HCT116 (cell line): ENCODE data around the gene AVP. TPM values are rescaled to one million over a fixed set of nuclear protein-coding genes. Genes with fewer than 3 reads are reported as not detected.

Experiments used
- ATAC-seq: fragments of 200-7000 bp; cut with Tn5 transposase; 2 replicates; pipeline ENCODE4 v1.9.1; 2020; ENCODE audit warnings: mild to moderate bottlenecking, moderate library complexity
- BruUV-seq: library from RNA; stranded (reverse); fragments of 400-500 nt; replicated peaks from 2 replicates; lab custom pipeline; 2021; lab: Mats Ljungman, UMichigan
- CTCF ChIA-PET: fragments of 300-600 bp; sonication (Branson Sonifier 250); formaldehyde crosslinking; loops from one replicate; lab custom pipeline; 2021; ENCODE audit warnings: antibody characterized with exemption; lab: Charles Lee
- POLR2A ChIA-PET: fragments of 300-600, 350-600 bp; sonication (Branson Sonifier 250); formaldehyde crosslinking; loops from one replicate; lab custom pipeline; 2021; ENCODE audit warnings: antibody characterized with exemption; lab: Charles Lee
- RAD21 ChIA-PET, 2 experiments: fragments of 300-600 bp; sonication (Branson Sonifier 250); formaldehyde crosslinking; loops; one replicate each; lab custom pipeline; 2023; ENCODE audit warnings: low total read pairs in 2 of 2; ENCODE audit not compliant: uncharacterized antibody in 2 of 2, unreplicated experiment in 2 of 2, low non-redundant PET in 1 of 2; lab: Charles Lee
- DNase-seq: peaks from one replicate; pipeline ENCODE4 v3.0.0-alpha.2; 2010; ENCODE audit warnings: low read depth, low spot score
- H2AFZ ChIP-seq: fragments of 200-600 bp; shearing (Covaris generic), sonication (generic); 2 replicates; pipeline ENCODE4 v1.6.1; 2017; ENCODE audit warnings: low read depth, mixed run types, mixed read lengths, antibody characterized with exemption, low read length; ENCODE audit not compliant: poor library complexity, severe bottlenecking
- H3K27ac ChIP-seq: 2 replicates; pipeline ENCODE4 v1.5.1; 2012; ENCODE audit warnings: low read depth, low read length
- H3K27me3 ChIP-seq: fragments of 200-600 bp; sonication (generic); 2 replicates; pipeline ENCODE4 v1.6.1; 2016; ENCODE audit warnings: mixed run types, low read length, mixed read lengths; ENCODE audit not compliant: insufficient read depth
- H3K36me3 ChIP-seq, 2 experiments: fragments of 200-500 bp in 1 of 2; fragments of 200-600 bp in 1 of 2; sonication (Bioruptor generic) in 1 of 2; sonication (generic) in 1 of 2; 2 replicates each; pipeline versions ENCODE4 v1.5.1 to v1.6.1; 2014 to 2016; ENCODE audit warnings: low read length in 2 of 2, inconsistent platforms in 1 of 2, mixed read lengths in 1 of 2, mixed run types in 1 of 2; ENCODE audit not compliant: insufficient read depth in 2 of 2, control insufficient read depth in 1 of 2
- H3K4me1 ChIP-seq, 2 experiments: fragments of 200-600 bp in 1 of 2; sonication (generic) in 1 of 2; 2 replicates each; pipeline versions ENCODE4 v1.5.1 to v1.6.1; 2012 to 2017; ENCODE audit warnings: low read length in 2 of 2, inconsistent platforms in 1 of 2, mild to moderate bottlenecking in 1 of 2, mixed read lengths in 1 of 2, mixed run types in 1 of 2, moderate library complexity in 1 of 2; ENCODE audit not compliant: insufficient read depth in 2 of 2, control insufficient read depth in 1 of 2
- H3K4me2 ChIP-seq: fragments of 200-600 bp; sonication (generic); 2 replicates; pipeline ENCODE4 v1.6.1; 2017; ENCODE audit warnings: mixed run types, low read length, mixed read lengths
- H3K4me3 ChIP-seq, 2 experiments: fragments of 200-600 bp in 1 of 2; sonication (generic) in 1 of 2; replicated peaks in 1 of 2; 2 replicates each; pipeline ENCODE4 v1.5.1; 2011 to 2016; ENCODE audit warnings: low read length in 2 of 2, control low read depth in 1 of 2, low read depth in 1 of 2, mild to moderate bottlenecking in 1 of 2, mixed read lengths in 1 of 2, mixed run types in 1 of 2
- H3K79me2 ChIP-seq: fragments of 200-600 bp; sonication (generic); 2 replicates; pipeline ENCODE4 v1.6.1; 2017; ENCODE audit warnings: mild to moderate bottlenecking, mixed run types, low read length, moderate library complexity, mixed read lengths; ENCODE audit not compliant: insufficient read depth
- H3K9ac ChIP-seq: fragments of 200-600 bp; sonication (generic); 2 replicates; pipeline ENCODE4 v1.6.1; 2016; ENCODE audit warnings: low read length, mixed read lengths
- H3K9me2 ChIP-seq: fragments of 200-600 bp; sonication (generic), shearing (Covaris generic); 2 replicates; pipeline ENCODE4 v1.6.1; 2017; ENCODE audit warnings: mixed run types, mild to moderate bottlenecking, moderate library complexity; ENCODE audit not compliant: insufficient read depth
- H3K9me3 ChIP-seq, 2 experiments: fragments of 200-500 bp in 1 of 2; fragments of 200-600 bp in 1 of 2; sonication (Bioruptor generic) in 1 of 2; sonication (generic) in 1 of 2; 2 replicates each; pipeline ENCODE4 v1.6.1; 2014 to 2017; ENCODE audit warnings: low read length in 2 of 2, mixed read lengths in 2 of 2, inconsistent platforms in 1 of 2, low read depth in 1 of 2, mild to moderate bottlenecking in 1 of 2, mixed run types in 1 of 2, moderate library complexity in 1 of 2; ENCODE audit not compliant: control insufficient read depth in 1 of 2, insufficient read depth in 1 of 2
- H4K20me1 ChIP-seq: fragments of 200-600 bp; sonication (generic), shearing (Covaris generic); 2 replicates; pipeline ENCODE4 v1.6.1; 2017; ENCODE audit warnings: mixed run types, mild to moderate bottlenecking, moderate library complexity; ENCODE audit not compliant: insufficient read depth
- CBX3 ChIP-seq: IDR thresholded peaks from 2 replicates; pipeline ENCODE4 v1.6.1; 2012; ENCODE audit warnings: low read depth
- CEBPB ChIP-seq: IDR thresholded peaks from 2 replicates; pipeline ENCODE4 v1.6.1; 2012; ENCODE audit warnings: low read depth
- EGR1 ChIP-seq: IDR thresholded peaks from 2 replicates; pipeline ENCODE4 v1.6.1; 2012; ENCODE audit warnings: low read depth
- EZH2 ChIP-seq: fragments of 200-600 bp; sonication (generic); IDR thresholded peaks from 2 replicates; pipeline ENCODE4 v1.6.1; 2017; ENCODE audit warnings: antibody characterized with exemption, mixed run types
- POLR2A ChIP-seq: IDR thresholded peaks from 2 replicates; pipeline ENCODE4 v1.7.0; 2011; ENCODE audit warnings: borderline replicate concordance; ENCODE audit not compliant: insufficient read depth, insufficient read length; ENCODE audit errors: extremely low read depth
- SP1 ChIP-seq: IDR thresholded peaks from 2 replicates; pipeline ENCODE4 v1.6.1; 2012; ENCODE audit warnings: low read depth
- SRF ChIP-seq: IDR thresholded peaks from 2 replicates; pipeline ENCODE4 v1.6.1; 2012; ENCODE audit warnings: low read depth
- TCF7L2 ChIP-seq: IDR thresholded peaks from 2 replicates; pipeline ENCODE4 v1.7.0; 2011; ENCODE audit warnings: borderline replicate concordance, inconsistent platforms; ENCODE audit not compliant: insufficient read depth, insufficient read length; ENCODE audit errors: extremely low read depth
- intact Hi-C: fragments of 100-400 bp; cut with micrococcal nuclease; formaldehyde crosslinking; loops from 2 replicates; pipeline ENCODE4 v1.10.0; 2022
- total RNA-seq: library from RNA; stranded (reverse); gene quantifications from one replicate; pipeline ENCODE4 v1.2.1, GENCODE V29; 2021; ENCODE audit not compliant: unreplicated experiment
- TF ChIP-seq, protein P1 (sequence below): IDR thresholded peaks from 2 replicates; pipeline ENCODE4 v1.6.1; 2012
- TF ChIP-seq, protein P2 (sequence below): IDR thresholded peaks from 2 replicates; pipeline ENCODE4 v1.6.1; 2011; ENCODE audit warnings: mild to moderate bottlenecking, low read length, moderate library complexity; ENCODE audit not compliant: insufficient replicate concordance; ENCODE audit errors: extremely low read depth
- TF ChIP-seq, protein P3 (sequence below): IDR thresholded peaks from 2 replicates; pipeline ENCODE4 v1.6.1; 2012; ENCODE audit warnings: low read depth

Gene AVP
- total RNA-seq, 1 experiment from 2014 or later, result not detected

DNA sequence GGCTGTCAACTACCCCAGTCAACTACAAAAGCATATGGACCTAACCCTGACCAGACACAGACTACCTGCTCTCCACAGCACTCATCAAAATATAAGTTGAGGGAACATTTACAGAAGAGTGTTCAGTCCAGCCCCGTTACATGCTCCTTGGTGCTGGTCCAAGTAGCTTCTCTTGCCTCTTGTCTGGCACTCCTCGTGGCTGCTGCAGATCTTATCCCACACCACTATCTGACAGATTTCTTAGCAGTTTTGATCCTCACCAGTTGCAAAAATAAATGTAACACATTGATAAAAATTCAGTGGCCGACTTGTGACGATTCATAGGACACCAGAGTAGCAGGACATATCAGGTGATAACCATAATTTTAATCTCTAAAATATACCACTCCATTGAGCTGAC, 44.6 kb upstream of the AVP start:
- no peak for TF ChIP-seq TCF7L2
- TF ChIP-seq, protein P1, sequence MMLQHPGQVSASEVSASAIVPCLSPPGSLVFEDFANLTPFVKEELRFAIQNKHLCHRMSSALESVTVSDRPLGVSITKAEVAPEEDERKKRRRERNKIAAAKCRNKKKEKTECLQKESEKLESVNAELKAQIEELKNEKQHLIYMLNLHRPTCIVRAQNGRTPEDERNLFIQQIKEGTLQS, result no peak
- no peak for TF ChIP-seq CBX3
- TF ChIP-seq SP1, result no peak
- TF ChIP-seq EZH2, result no peak
- TF ChIP-seq, protein P2, sequence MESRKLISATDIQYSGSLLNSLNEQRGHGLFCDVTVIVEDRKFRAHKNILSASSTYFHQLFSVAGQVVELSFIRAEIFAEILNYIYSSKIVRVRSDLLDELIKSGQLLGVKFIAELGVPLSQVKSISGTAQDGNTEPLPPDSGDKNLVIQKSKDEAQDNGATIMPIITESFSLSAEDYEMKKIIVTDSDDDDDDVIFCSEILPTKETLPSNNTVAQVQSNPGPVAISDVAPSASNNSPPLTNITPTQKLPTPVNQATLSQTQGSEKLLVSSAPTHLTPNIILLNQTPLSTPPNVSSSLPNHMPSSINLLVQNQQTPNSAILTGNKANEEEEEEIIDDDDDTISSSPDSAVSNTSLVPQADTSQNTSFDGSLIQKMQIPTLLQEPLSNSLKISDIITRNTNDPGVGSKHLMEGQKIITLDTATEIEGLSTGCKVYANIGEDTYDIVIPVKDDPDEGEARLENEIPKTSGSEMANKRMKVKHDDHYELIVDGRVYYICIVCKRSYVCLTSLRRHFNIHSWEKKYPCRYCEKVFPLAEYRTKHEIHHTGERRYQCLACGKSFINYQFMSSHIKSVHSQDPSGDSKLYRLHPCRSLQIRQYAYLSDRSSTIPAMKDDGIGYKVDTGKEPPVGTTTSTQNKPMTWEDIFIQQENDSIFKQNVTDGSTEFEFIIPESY, result no peak
- TF ChIP-seq, protein P3, sequence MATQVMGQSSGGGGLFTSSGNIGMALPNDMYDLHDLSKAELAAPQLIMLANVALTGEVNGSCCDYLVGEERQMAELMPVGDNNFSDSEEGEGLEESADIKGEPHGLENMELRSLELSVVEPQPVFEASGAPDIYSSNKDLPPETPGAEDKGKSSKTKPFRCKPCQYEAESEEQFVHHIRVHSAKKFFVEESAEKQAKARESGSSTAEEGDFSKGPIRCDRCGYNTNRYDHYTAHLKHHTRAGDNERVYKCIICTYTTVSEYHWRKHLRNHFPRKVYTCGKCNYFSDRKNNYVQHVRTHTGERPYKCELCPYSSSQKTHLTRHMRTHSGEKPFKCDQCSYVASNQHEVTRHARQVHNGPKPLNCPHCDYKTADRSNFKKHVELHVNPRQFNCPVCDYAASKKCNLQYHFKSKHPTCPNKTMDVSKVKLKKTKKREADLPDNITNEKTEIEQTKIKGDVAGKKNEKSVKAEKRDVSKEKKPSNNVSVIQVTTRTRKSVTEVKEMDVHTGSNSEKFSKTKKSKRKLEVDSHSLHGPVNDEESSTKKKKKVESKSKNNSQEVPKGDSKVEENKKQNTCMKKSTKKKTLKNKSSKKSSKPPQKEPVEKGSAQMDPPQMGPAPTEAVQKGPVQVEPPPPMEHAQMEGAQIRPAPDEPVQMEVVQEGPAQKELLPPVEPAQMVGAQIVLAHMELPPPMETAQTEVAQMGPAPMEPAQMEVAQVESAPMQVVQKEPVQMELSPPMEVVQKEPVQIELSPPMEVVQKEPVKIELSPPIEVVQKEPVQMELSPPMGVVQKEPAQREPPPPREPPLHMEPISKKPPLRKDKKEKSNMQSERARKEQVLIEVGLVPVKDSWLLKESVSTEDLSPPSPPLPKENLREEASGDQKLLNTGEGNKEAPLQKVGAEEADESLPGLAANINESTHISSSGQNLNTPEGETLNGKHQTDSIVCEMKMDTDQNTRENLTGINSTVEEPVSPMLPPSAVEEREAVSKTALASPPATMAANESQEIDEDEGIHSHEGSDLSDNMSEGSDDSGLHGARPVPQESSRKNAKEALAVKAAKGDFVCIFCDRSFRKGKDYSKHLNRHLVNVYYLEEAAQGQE, result no peak
- no peak for TF ChIP-seq EGR1
- no peak for TF ChIP-seq SRF
- no peak for TF ChIP-seq POLR2A
- TF ChIP-seq CEBPB, result no peak
- DNase-seq (no peak), ATAC-seq (no peak)
- ChIA-PET CTCF (interaction anchor here (0.6 kb wide), 1 partner anchor 207 kb away, joined by 3 read pairs; no protein-coding TSS in a partner anchor), RAD21 (no interaction called here), POLR2A (no interaction called here)
- Histone ChIP-seq H3K4me3 (no peak overlapping the region), H3K27me3 (no peaks in the 10 kb centered on the region), H3K4me1 (no peaks in the 10 kb centered on the region; a peak in 1 of 4 replicates), H3K9me2 (no peaks in the 10 kb centered on the region), H3K4me2 (no peak overlapping the region), H3K36me3 (no peaks in the 10 kb centered on the region), H3K9me3 (no peaks in the 10 kb centered on the region; a peak in 1 of 4 replicates), H3K79me2 (peaks cover 16% of the 10 kb centered on the region), H2AFZ (no peak overlapping the region), H3K27ac (no peak overlapping the region), H4K20me1 (no peaks in the 10 kb centered on the region), H3K9ac (no peak overlapping the region)
- no TSS peak for BruUV-seq
- intact Hi-C loops, result no loop called here
